IMR-90 (cell line): ENCODE measurements around the gene PGK1.

Source experiments
- BHLHE40 ChIP-seq: fragments of 150-350 bp; IDR thresholded peaks from 2 replicates; pipeline ENCODE4 v1.6.1; 2016; ENCODE audit warnings: mild to moderate bottlenecking, low read depth, low read length
- CEBPB ChIP-seq: IDR thresholded peaks from 2 replicates; pipeline ENCODE4 v1.6.1; 2012; ENCODE audit warnings: low read depth, low read length, improper control_type of control experiment
- CHD1 ChIP-seq: IDR thresholded peaks from 2 replicates; pipeline ENCODE4 v1.6.1; 2012; ENCODE audit warnings: low read depth, low read length, improper control_type of control experiment
- CTCF ChIP-seq: conservative IDR thresholded peaks from 2 replicates; pipeline ENCODE4 v1.5.1; 2012; ENCODE audit warnings: mild to moderate bottlenecking, low read depth, low read length, improper control_type of control experiment
- FOS ChIP-seq: fragments of 150-350 bp; IDR thresholded peaks from 2 replicates; pipeline ENCODE4 v1.6.1; 2016; ENCODE audit warnings: low read depth, low read length
- MAFK ChIP-seq: IDR thresholded peaks from 2 replicates; pipeline ENCODE4 v1.6.1; 2012; ENCODE audit warnings: low read depth, low read length, improper control_type of control experiment
- MAZ ChIP-seq: IDR thresholded peaks from 2 replicates; pipeline ENCODE4 v1.6.1; 2012; ENCODE audit warnings: low read depth, mild to moderate bottlenecking, low read length, improper control_type of control experiment, moderate library complexity, borderline replicate concordance
- POLR2A ChIP-seq: IDR thresholded peaks from 2 replicates; pipeline ENCODE4 v1.6.1; 2012; ENCODE audit warnings: mild to moderate bottlenecking, low read depth, low read length
- RAD21 ChIP-seq: IDR thresholded peaks from 2 replicates; pipeline ENCODE4 v1.6.1; 2012; ENCODE audit warnings: low read length, improper control_type of control experiment
- RCOR1 ChIP-seq: IDR thresholded peaks from 2 replicates; pipeline ENCODE4 v1.6.1; 2012; ENCODE audit warnings: mild to moderate bottlenecking, low read length, improper control_type of control experiment; ENCODE audit not compliant: insufficient replicate concordance
- RFX5 ChIP-seq: IDR thresholded peaks from 2 replicates; pipeline ENCODE4 v1.8.0; 2012; ENCODE audit warnings: low read depth, mild to moderate bottlenecking, low read length, moderate library complexity
- SMC3 ChIP-seq: fragments of 150-350 bp; IDR thresholded peaks from 2 replicates; pipeline ENCODE4 v1.6.1; 2016; ENCODE audit warnings: low read depth, mild to moderate bottlenecking, antibody characterized with exemption, low read length, moderate library complexity
- USF2 ChIP-seq: fragments of 150-350 bp; IDR thresholded peaks from 2 replicates; pipeline ENCODE4 v1.6.1; 2017; ENCODE audit warnings: mild to moderate bottlenecking, antibody characterized with exemption, low read length, low read depth

GRCh38 chrX:78119521-78120227 is 15.6 kb downstream of the PGK1 start:
- no peak for TF ChIP-seq CTCF
- TF ChIP-seq POLR2A, result no peak
- TF ChIP-seq RCOR1, result no peak
- no peak for TF ChIP-seq BHLHE40
- no peak for TF ChIP-seq MAZ
- TF ChIP-seq USF2, result no peak
- no peak for TF ChIP-seq MAFK
- TF ChIP-seq RAD21, result no peak
- TF ChIP-seq CHD1, result no peak
- TF ChIP-seq CEBPB, result no peak
- TF ChIP-seq SMC3, result no peak
- TF ChIP-seq FOS, result no peak
- TF ChIP-seq RFX5, result no peak
